Neural cell (in vitro differentiated cells): ENCODE measurements around the gene FRMD4A.

Experiments used
- CTCF ChIP-seq: fragments of 450-650 bp; IDR thresholded peaks from 2 replicates; pipeline ENCODE4 v1.5.1; 2014; ENCODE audit warnings: antibody characterized with exemption, mild to moderate bottlenecking, moderate library complexity; ENCODE audit not compliant: poor library complexity, severe bottlenecking
- EP300 ChIP-seq: fragments of 450-650 bp; conservative IDR thresholded peaks from 2 replicates; pipeline ENCODE4 v1.6.1; 2014; ENCODE audit warnings: antibody characterized with exemption, mild to moderate bottlenecking, moderate library complexity; ENCODE audit not compliant: poor library complexity, severe bottlenecking
- EZH2 ChIP-seq: fragments of 200-600, 300-800 bp; shearing (Covaris generic), sonication (generic); IDR thresholded peaks from 2 replicates; pipeline ENCODE4 v1.6.1; 2014; ENCODE audit warnings: antibody characterized with exemption, low read length, borderline replicate concordance, mild to moderate bottlenecking; ENCODE audit not compliant: insufficient read depth, poor library complexity, severe bottlenecking
- MXI1 ChIP-seq: fragments of 450-650 bp; conservative IDR thresholded peaks from 2 replicates; pipeline ENCODE4 v1.6.1; 2014; ENCODE audit warnings: antibody characterized with exemption, mild to moderate bottlenecking; ENCODE audit not compliant: poor library complexity, severe bottlenecking
- POLR2AphosphoS5 ChIP-seq: IDR thresholded peaks from 2 replicates; pipeline ENCODE4 v1.6.1; 2012
- RAD21 ChIP-seq: fragments of 450-650 bp; conservative IDR thresholded peaks from 2 replicates; pipeline ENCODE4 v1.6.1; 2014; ENCODE audit warnings: antibody characterized with exemption, mild to moderate bottlenecking, moderate library complexity
- REST ChIP-seq: IDR thresholded peaks from 2 replicates; pipeline ENCODE4 v1.6.1; 2012; ENCODE audit warnings: borderline replicate concordance

- TF ChIP-seq EZH2 (no peak), CTCF (no peak), MXI1 (no peak), EP300 (no peak), POLR2AphosphoS5 (no peak), REST (no peak), RAD21 (no peak)
Measured at GRCh38 chr10:13612654-13613373, 717.9 kb downstream of the FRMD4A start.
